ENCODE measurements around the gene CCL11.

The CCL11 gene

GRCh38 chr17:34307110-34307509 is 21.6 kb downstream of the CCL11 start:
- DNase-seq (ENCODE audit: low read depth), result peak; percentile 79

GRCh38 chr17:34308371-34308770 is 22.8 kb downstream of the CCL11 start:
- DNase-seq (ENCODE audit: low read depth), result no peak

GRCh38 chr17:34311291-34311690 is 25.7 kb downstream of the CCL11 start:
- no peak for DNase-seq (ENCODE audit: low read depth)

- peak; percentile 94 for DNase-seq (ENCODE audit: low read depth)
These were observed 26.5 kb downstream of the CCL11 start for GRCh38 chr17:34312080-34312479.

GRCh38 chr17:34313164-34313563 is 27.6 kb downstream of the CCL11 start:
- peak; percentile 42 for DNase-seq (ENCODE audit: low read depth)

GRCh38 chr17:34314279-34314678 is 28.7 kb downstream of the CCL11 start:
- DNase-seq (ENCODE audit: low read depth), result peak; percentile 74

GRCh38 chr17:34318474-34318873 is 32.9 kb downstream of the CCL11 start:
- no peak for DNase-seq (ENCODE audit: low read depth)

GRCh38 chr17:34319039-34319483 is 33.5 kb downstream of the CCL11 start, which contains the start of gene CCL8:
TSS of gene CCL8 (plus strand) at chr17:34319435. CDS start at chr17:34319502, 67 bp downstream.
- no peak for DNase-seq (ENCODE audit: low read depth)

GRCh38 chr17:34321964-34322363 is 36.4 kb downstream of the CCL11 start:
- no peak for DNase-seq (ENCODE audit: low read depth)

- DNase-seq (ENCODE audit: low read depth), result peak; percentile 62
These were observed 42.0 kb downstream of the CCL11 start for GRCh38 chr17:34327580-34327979.

- DNase-seq (ENCODE audit: low read depth), result no peak
These were observed 52.2 kb downstream of the CCL11 start for GRCh38 chr17:34337701-34338100.
